Measurements from ENCODE around the gene DTL. TPM values are rescaled to one million over a fixed set of nuclear protein-coding genes. Genes with fewer than 3 reads are reported as not detected.

The DTL gene
- total and polyA plus RNA-seq, 2 of the 13 experiments (the other 11 are each of a cell fraction or from before 2014, with no cell fraction given), result 10.4 to 32.8 TPM

- Histone ChIP-seq H3K79me2 (ENCODE audit: insufficient read depth, low read length) (no peaks in the 10 kb centered on the region), H3K4me3 (replicated peaks in 1 of 3; ENCODE audit: insufficient read depth in 1 of 3, low read depth in 2 of 3, low read length in 3 of 3) (no peak overlapping the region), H3K9ac (ENCODE audit: insufficient read depth, low read depth, low read length) (no peak overlapping the region), H3K27me3 (ENCODE audit: control insufficient read depth in 1 of 2, insufficient read depth in 2 of 2, low read length in 2 of 2) (no peaks in the 10 kb centered on the region), H3K36me3 (replicated peaks in 1 of 2; ENCODE audit: control insufficient read depth in 1 of 2, insufficient read depth in 2 of 2, low read length in 2 of 2) (0 out of 5 replicates have a peak, but pooled peaks cover 0 to 1% of the 10 kb centered on the region in 2 experiments), H3K4me2 (ENCODE audit: low read depth, low read length) (no peak overlapping the region), H2AFZ (ENCODE audit: low read length) (no peak overlapping the region), H3K27ac (ENCODE audit: extremely low read length, insufficient read depth, low read length) (no peak overlapping the region), H3K4me1 (ENCODE audit: insufficient read depth, low read length) (peaks cover 7% of the 10 kb centered on the region; the same call in 1 of the 2 replicates), H4K20me1 (ENCODE audit: insufficient read depth, low read length) (no peaks in the 10 kb centered on the region), H3K9me3 (ENCODE audit: low read length) (no peaks in the 10 kb centered on the region)
- in situ Hi-C loops (cut with HindIII; ENCODE audit: extremely low pct_ligation_motif_present, low pct_unique_long_range_greater_than_20kb) (no loop called here), intact Hi-C loops (cut with micrococcal nuclease; ENCODE audit: unreplicated experiment) (no loop called here)
- DNase-seq (ENCODE audit: low spot score) (no peak), ATAC-seq (no peak), FAIRE-seq (no peak)
- 100% methylated on average over 6 of the region's 6 CpGs for WGBS (ENCODE audit: low lambda C conversion rate)
- TF ChIP-seq ZBTB10 (CRISPR knock-in tag; IDR thresholded peaks at IDR 0.05; ENCODE audit: borderline replicate concordance), result no peak
- TF ChIP-seq KLF9 (CRISPR knock-in tag; IDR thresholded peaks at IDR 0.05; ENCODE audit: low read depth), result no peak
- no peak for TF ChIP-seq ZFP37 (CRISPR knock-in tag; IDR thresholded peaks at IDR 0.05; ENCODE audit: borderline replicate concordance)
- no peak for TF ChIP-seq ZNF878 (CRISPR knock-in tag; IDR thresholded peaks at IDR 0.05)
- TF ChIP-seq MIER3 (CRISPR knock-in tag; IDR thresholded peaks at IDR 0.05; ENCODE audit: borderline replicate concordance), result no peak
- TF ChIP-seq ZFP41 (CRISPR knock-in tag; IDR thresholded peaks at IDR 0.05; ENCODE audit: borderline replicate concordance), result no peak
- TF ChIP-seq TFAP4 (IDR thresholded peaks at IDR 0.05; ENCODE audit: borderline replicate concordance, low read depth), result no peak
- TF ChIP-seq SSRP1 (CRISPR knock-in tag; IDR thresholded peaks at IDR 0.05), result no peak
- no peak for TF ChIP-seq ZNF556 (CRISPR knock-in tag; IDR thresholded peaks at IDR 0.05; ENCODE audit: borderline replicate concordance)
- TF ChIP-seq HNRNPUL1 (IDR thresholded peaks at IDR 0.05; ENCODE audit: low read depth, low read length), result no peak
- TF ChIP-seq MAX (IDR thresholded peaks at IDR 0.05), result no peak
- TF ChIP-seq TMF1 (CRISPR knock-in tag; IDR thresholded peaks at IDR 0.05; ENCODE audit: low read depth), result no peak
- TF ChIP-seq REST (IDR thresholded peaks at IDR 0.05; ENCODE audit: borderline replicate concordance in 1 of 2, low read depth in 1 of 2, low read length in 2 of 2), result no peak
- TF ChIP-seq ZNF12 (CRISPR knock-in tag; IDR thresholded peaks at IDR 0.05), result no peak
- TF ChIP-seq GPN1 (CRISPR knock-in tag; IDR thresholded peaks at IDR 0.05; ENCODE audit: borderline replicate concordance), result no peak
- no peak for TF ChIP-seq RNF219 (CRISPR knock-in tag; IDR thresholded peaks at IDR 0.05)
- TF ChIP-seq ZNF777 (CRISPR knock-in tag; IDR thresholded peaks at IDR 0.05), result no peak
- CTCF ChIA-PET (ENCODE audit: low intra/inter-chr PET ratio, low total read pairs), result no interaction called here
- POLR2A ChIA-PET, result no interaction called here
- no TSS peak for BruUV-seq (replicated peaks)
Measured at GRCh38 chr1:212129781-212130180, 94.2 kb downstream of the DTL start.

All from HepG2 (cell line).